DLD1 (cell line): Measurements from ENCODE around the gene MINDY3.
"Not testable (repeated sequence)": the region's sequence is repeated elsewhere in the genome, so short reads cannot be mapped to it uniquely, and the experiment has no call there.

Source experiments
- in situ Hi-C: cut with HindIII; loops from 2 replicates; pipeline ENCODE4 v1.10.0; 2017; ENCODE audit warnings: low sequenced_read_pairs

Gene MINDY3

GRCh38 chr10:15857107-15857575, 3.2 kb downstream of the MINDY3 start:
- in situ Hi-C loops: no loop called here

- in situ Hi-C loops: no loop called here
Measured at GRCh38 chr10:15856328-15857015, 3.8 kb downstream of the MINDY3 start.

- in situ Hi-C loops: no loop called here
Measured at GRCh38 chr10:15853800-15854199, 6.5 kb downstream of the MINDY3 start.

- in situ Hi-C loops: no loop called here
Measured at GRCh38 chr10:15852111-15852557, 8.2 kb downstream of the MINDY3 start.

GRCh38 chr10:15850337-15850978, 9.8 kb downstream of the MINDY3 start:
- in situ Hi-C loops: not testable (repeated sequence)

- in situ Hi-C loops: no loop called here
Measured at GRCh38 chr10:15849316-15849715, 11.0 kb downstream of the MINDY3 start.

GRCh38 chr10:15847481-15847880, 12.8 kb downstream of the MINDY3 start:
- in situ Hi-C loops: no loop called here

GRCh38 chr10:15844517-15844916, 15.8 kb downstream of the MINDY3 start:
- in situ Hi-C loops: no loop called here

GRCh38 chr10:15843695-15844094, 16.6 kb downstream of the MINDY3 start:
- in situ Hi-C loops: no loop called here

- in situ Hi-C loops: no loop called here
Measured at GRCh38 chr10:15842556-15843169, 17.6 kb downstream of the MINDY3 start.

- in situ Hi-C loops: no loop called here
Measured at GRCh38 chr10:15841696-15842095, 18.6 kb downstream of the MINDY3 start.

GRCh38 chr10:15836807-15837206, 23.5 kb downstream of the MINDY3 start:
- in situ Hi-C loops: no loop called here

GRCh38 chr10:15829495-15829894, 30.8 kb downstream of the MINDY3 start:
- in situ Hi-C loops: no loop called here

GRCh38 chr10:15824498-15824897, 35.8 kb downstream of the MINDY3 start:
- in situ Hi-C loops: no loop called here

GRCh38 chr10:15822131-15822530, 38.2 kb downstream of the MINDY3 start:
- in situ Hi-C loops: no loop called here

GRCh38 chr10:15821046-15821683, 39.1 kb downstream of the MINDY3 start:
- in situ Hi-C loops: no loop called here

GRCh38 chr10:15817409-15818046, 42.8 kb downstream of the MINDY3 start:
- in situ Hi-C loops: no loop called here

- in situ Hi-C loops: no loop called here
Measured at GRCh38 chr10:15815242-15815885, 44.9 kb downstream of the MINDY3 start.

- in situ Hi-C loops: no loop called here
Measured at GRCh38 chr10:15814565-15814964, 45.7 kb downstream of the MINDY3 start.

GRCh38 chr10:15813415-15813814, 46.9 kb downstream of the MINDY3 start:
- in situ Hi-C loops: no loop called here

- in situ Hi-C loops: no loop called here
Measured at GRCh38 chr10:15809450-15809849, 50.9 kb downstream of the MINDY3 start.
